ENCODE data around the gene KNL1. TPM values are rescaled to one million over a fixed set of nuclear protein-coding genes. Genes with fewer than 3 reads are reported as not detected.

KNL1 gene
- total RNA-seq, 1 donor from 2014 or later: 12.1 TPM

GRCh38 chr15:40693904-40694687, 100.0 kb downstream of the KNL1 start:
- TF ChIP-seq, protein P1, sequence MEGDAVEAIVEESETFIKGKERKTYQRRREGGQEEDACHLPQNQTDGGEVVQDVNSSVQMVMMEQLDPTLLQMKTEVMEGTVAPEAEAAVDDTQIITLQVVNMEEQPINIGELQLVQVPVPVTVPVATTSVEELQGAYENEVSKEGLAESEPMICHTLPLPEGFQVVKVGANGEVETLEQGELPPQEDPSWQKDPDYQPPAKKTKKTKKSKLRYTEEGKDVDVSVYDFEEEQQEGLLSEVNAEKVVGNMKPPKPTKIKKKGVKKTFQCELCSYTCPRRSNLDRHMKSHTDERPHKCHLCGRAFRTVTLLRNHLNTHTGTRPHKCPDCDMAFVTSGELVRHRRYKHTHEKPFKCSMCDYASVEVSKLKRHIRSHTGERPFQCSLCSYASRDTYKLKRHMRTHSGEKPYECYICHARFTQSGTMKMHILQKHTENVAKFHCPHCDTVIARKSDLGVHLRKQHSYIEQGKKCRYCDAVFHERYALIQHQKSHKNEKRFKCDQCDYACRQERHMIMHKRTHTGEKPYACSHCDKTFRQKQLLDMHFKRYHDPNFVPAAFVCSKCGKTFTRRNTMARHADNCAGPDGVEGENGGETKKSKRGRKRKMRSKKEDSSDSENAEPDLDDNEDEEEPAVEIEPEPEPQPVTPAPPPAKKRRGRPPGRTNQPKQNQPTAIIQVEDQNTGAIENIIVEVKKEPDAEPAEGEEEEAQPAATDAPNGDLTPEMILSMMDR (IDR thresholded peaks at IDR 0.05; ENCODE audit: unreplicated experiment): no peak
- peak overlapping the region; percentile 95 for H3K27ac Mint-ChIP-seq

GRCh38 chr15:40694688-40695468, 100.8 kb downstream of the KNL1 start, which contains the start of gene RAD51:
Gene RAD51 (plus strand): TSS chr15:40695174. CDS start chr15:40698759, 3,585 bp downstream.
- TF ChIP-seq, protein P1 (IDR thresholded peaks at IDR 0.05; ENCODE audit: unreplicated experiment): no peak
- Mint-ChIP-seq H3K9me3 (ENCODE audit: low read depth) (no peaks in the 10 kb centered on the region), H3K36me3 (ENCODE audit: insufficient read depth) (peaks cover 5% of the 10 kb centered on the region), H3K4me3 (ENCODE audit: low read depth) (peak within 1 kb of the TSS; percentile 92), H3K4me1 (ENCODE audit: low read depth) (peaks cover 10% of the 10 kb centered on the region), H3K27ac (peak within 1 kb of the TSS; percentile 95), H3K27me3 (no peaks in the 10 kb centered on the region)
- peak; percentile 76 for DNase-seq (ENCODE audit: low spot score, unreplicated experiment)

More at GRCh38 chr15:40693904-40694687, 100.0 kb downstream of the KNL1 start:
- Mint-ChIP-seq H3K27me3 (no peaks in the 10 kb centered on the region), H3K9me3 (ENCODE audit: low read depth) (no peaks in the 10 kb centered on the region), H3K36me3 (ENCODE audit: insufficient read depth) (peaks cover 5% of the 10 kb centered on the region), H3K4me3 (ENCODE audit: low read depth) (peak overlapping the region; percentile 92), H3K4me1 (ENCODE audit: low read depth) (peaks cover 10% of the 10 kb centered on the region)
- DNase-seq (ENCODE audit: low spot score, unreplicated experiment): no peak

- Mint-ChIP-seq H3K4me3 (ENCODE audit: low read depth) (peak overlapping the region; percentile 92), H3K9me3 (ENCODE audit: low read depth) (no peaks in the 10 kb centered on the region), H3K4me1 (ENCODE audit: low read depth) (peaks cover 10% of the 10 kb centered on the region), H3K27me3 (no peaks in the 10 kb centered on the region), H3K36me3 (ENCODE audit: insufficient read depth) (peaks cover 5% of the 10 kb centered on the region), H3K27ac (peak overlapping the region; percentile 95)
- TF ChIP-seq, protein P1 (IDR thresholded peaks at IDR 0.05; ENCODE audit: unreplicated experiment): no peak
- DNase-seq (ENCODE audit: low spot score, unreplicated experiment): no peak
These were observed 101.4 kb downstream of the KNL1 start for GRCh38 chr15:40695469-40695890.

DNA sequence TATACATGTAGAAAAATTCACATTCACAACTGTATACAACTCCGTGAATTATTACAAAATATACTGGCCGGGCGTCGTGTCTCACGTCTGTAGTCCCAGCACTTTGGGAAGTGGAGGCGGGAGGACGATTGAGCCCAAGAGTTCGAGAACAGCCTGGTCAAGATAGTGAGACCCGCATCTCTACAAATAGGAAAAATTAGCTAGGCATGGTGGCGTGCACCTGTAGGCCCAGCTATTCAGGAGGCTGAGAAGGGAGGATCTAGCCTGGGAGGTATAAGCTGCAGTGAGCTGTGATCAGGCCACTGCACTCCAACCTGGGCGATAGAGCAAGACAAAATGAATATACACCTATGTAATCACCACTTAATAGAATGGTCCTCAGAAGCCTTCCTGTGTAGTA, 102.2 kb downstream of the KNL1 start:
- TF ChIP-seq, protein P1 (IDR thresholded peaks at IDR 0.05; ENCODE audit: unreplicated experiment): no peak
- Mint-ChIP-seq H3K27ac (no peak overlapping the region), H3K4me3 (ENCODE audit: low read depth) (peak overlapping the region; percentile 92), H3K4me1 (ENCODE audit: low read depth) (peaks cover 10% of the 10 kb centered on the region), H3K9me3 (ENCODE audit: low read depth) (no peaks in the 10 kb centered on the region), H3K27me3 (no peaks in the 10 kb centered on the region), H3K36me3 (ENCODE audit: insufficient read depth) (peaks cover 5% of the 10 kb centered on the region)
- DNase-seq (ENCODE audit: low spot score, unreplicated experiment): no peak

- DNase-seq (ENCODE audit: low spot score, unreplicated experiment): no peak
- Mint-ChIP-seq H3K27ac (no peak overlapping the region), H3K27me3 (no peaks in the 10 kb centered on the region), H3K4me3 (ENCODE audit: low read depth) (peak overlapping the region; percentile 33), H3K9me3 (ENCODE audit: low read depth) (no peaks in the 10 kb centered on the region), H3K4me1 (ENCODE audit: low read depth) (peaks cover 10% of the 10 kb centered on the region), H3K36me3 (ENCODE audit: insufficient read depth) (peaks cover 2% of the 10 kb centered on the region)
- TF ChIP-seq, protein P1 (IDR thresholded peaks at IDR 0.05; ENCODE audit: unreplicated experiment): no peak
These were observed 103.9 kb downstream of the KNL1 start for GRCh38 chr15:40697916-40698315.

All from progenitor cell of endocrine pancreas (in vitro differentiated cells).